ENCODE data around the gene IL22RA2.

IL22RA2 gene

GRCh38 chr6:137123078-137123477 is 50.4 kb downstream of the IL22RA2 start:
- TF ChIP-seq CTCF (IDR thresholded peaks at IDR 0.05; ENCODE audit: control insufficient read depth, extremely low read depth, insufficient read depth) = no peak
- DNase-seq (ENCODE audit: low read depth) = no peak
- H3K4me3 ChIP-seq (ENCODE audit: low read depth, low read length) = no peak overlapping the region

- peak; percentile 48 for DNase-seq (ENCODE audit: low read depth)
- no peak overlapping the region for H3K4me3 ChIP-seq (ENCODE audit: low read depth, low read length)
- no peak for TF ChIP-seq CTCF (IDR thresholded peaks at IDR 0.05; ENCODE audit: control insufficient read depth, extremely low read depth, insufficient read depth)
These were observed 50.8 kb downstream of the IL22RA2 start for GRCh38 chr6:137122612-137123011.

GRCh38 chr6:137121401-137121997 is 51.9 kb downstream of the IL22RA2 start:
- TF ChIP-seq CTCF (IDR thresholded peaks at IDR 0.05; ENCODE audit: control insufficient read depth, extremely low read depth, insufficient read depth) = no peak
- H3K4me3 ChIP-seq (ENCODE audit: low read depth, low read length) = no peak overlapping the region
- DNase-seq (ENCODE audit: low read depth) = no peak

- DNase-seq (ENCODE audit: low read depth) = no peak
- H3K4me3 ChIP-seq (ENCODE audit: low read depth, low read length) = no peak overlapping the region
- no peak for TF ChIP-seq CTCF (IDR thresholded peaks at IDR 0.05; ENCODE audit: control insufficient read depth, extremely low read depth, insufficient read depth)
These were observed 52.7 kb downstream of the IL22RA2 start for GRCh38 chr6:137120748-137121147.

GRCh38 chr6:137119196-137120104 is 54.0 kb downstream of the IL22RA2 start:
- H3K4me3 ChIP-seq (ENCODE audit: low read depth, low read length) = no peak overlapping the region
- DNase-seq (ENCODE audit: low read depth) = no peak
- TF ChIP-seq CTCF (IDR thresholded peaks at IDR 0.05; ENCODE audit: control insufficient read depth, extremely low read depth, insufficient read depth) = no peak

- no peak for DNase-seq (ENCODE audit: low read depth)
- TF ChIP-seq CTCF (IDR thresholded peaks at IDR 0.05; ENCODE audit: control insufficient read depth, extremely low read depth, insufficient read depth) = no peak
These were observed 55.9 kb downstream of the IL22RA2 start for GRCh38 chr6:137117581-137117980.

More at GRCh38 chr6:137117581-137117980, 55.9 kb downstream of the IL22RA2 start:
- no peak overlapping the region for H3K4me3 ChIP-seq (ENCODE audit: low read depth, low read length)
